H9 (cell line): ENCODE data around the gene SHANK1. TPM values are rescaled to one million over a fixed set of nuclear protein-coding genes. Genes with fewer than 3 reads are reported as not detected.

Experiments
- DNase-seq: peaks from one replicate; pipeline ENCODE4 v3.0.0-alpha.2; 2017
- H2AFZ ChIP-seq: one replicate; pipeline ENCODE4 v1.6.1; 2013; ENCODE audit warnings: mild to moderate bottlenecking, low read length, control low read depth, moderate library complexity
- H2AK5ac ChIP-seq: 2 replicates; pipeline ENCODE4 v1.6.1; 2013; ENCODE audit warnings: low read length, control low read depth, mixed read lengths; ENCODE audit not compliant: insufficient read length
- H2BK120ac ChIP-seq: one replicate; pipeline ENCODE4 v1.6.1; 2013; ENCODE audit warnings: low read depth, mild to moderate bottlenecking, low read length, control low read depth, inconsistent platforms; ENCODE audit not compliant: poor library complexity, severe bottlenecking
- H2BK12ac ChIP-seq: 2 replicates; pipeline ENCODE4 v1.6.1; 2013; ENCODE audit warnings: low read length, control low read depth, mixed read lengths, low read depth; ENCODE audit not compliant: insufficient read length
- H2BK15ac ChIP-seq: 2 replicates; pipeline ENCODE4 v1.6.1; 2013; ENCODE audit warnings: low read depth, low read length, control low read depth
- H2BK20ac ChIP-seq: one replicate; pipeline ENCODE4 v1.6.1; 2013; ENCODE audit warnings: low read depth, mild to moderate bottlenecking, low read length, control low read depth, inconsistent platforms; ENCODE audit not compliant: poor library complexity, severe bottlenecking
- H2BK5ac ChIP-seq: 2 replicates; pipeline ENCODE4 v1.6.1; 2013; ENCODE audit warnings: low read length, control low read depth, mixed read lengths; ENCODE audit not compliant: insufficient read length
- H3K14ac ChIP-seq: 2 replicates; pipeline ENCODE4 v1.6.1; 2013; ENCODE audit warnings: low read length, control low read depth; ENCODE audit not compliant: insufficient read depth
- H3K18ac ChIP-seq: 2 replicates; pipeline ENCODE4 v1.6.1; 2013; ENCODE audit warnings: low read depth, mild to moderate bottlenecking, mixed read lengths, low read length, control low read depth; ENCODE audit not compliant: insufficient read length
- H3K23ac ChIP-seq: 2 replicates; pipeline ENCODE4 v1.6.1; 2013; ENCODE audit warnings: low read length, control low read depth, mixed read lengths, low read depth; ENCODE audit not compliant: insufficient read length
- H3K23me2 ChIP-seq: 2 replicates; pipeline ENCODE4 v1.6.1; 2013; ENCODE audit warnings: low read depth, mild to moderate bottlenecking, mixed read lengths, low read length, control low read depth; ENCODE audit not compliant: insufficient read length, poor library complexity, severe bottlenecking
- H3K27ac ChIP-seq: 2 replicates; pipeline ENCODE4 v1.5.1; 2013; ENCODE audit warnings: low read length, control low read depth, mixed read lengths, low read depth; ENCODE audit not compliant: insufficient read length
- H3K27me3 ChIP-seq: 2 replicates; pipeline ENCODE4 v1.6.1; 2013; ENCODE audit warnings: low read length, control low read depth, inconsistent platforms; ENCODE audit not compliant: insufficient read depth
- H3K4ac ChIP-seq: 2 replicates; pipeline ENCODE4 v1.6.1; 2013; ENCODE audit warnings: low read depth, mild to moderate bottlenecking, control low read depth, inconsistent platforms, low read length, moderate library complexity
- H3K4me1 ChIP-seq: 2 replicates; pipeline ENCODE4 v1.6.1; 2013; ENCODE audit warnings: low read length, control low read depth, inconsistent platforms; ENCODE audit not compliant: insufficient read depth
- H3K4me2 ChIP-seq: 2 replicates; pipeline ENCODE4 v1.6.1; 2013; ENCODE audit warnings: low read length, control low read depth, mixed read lengths; ENCODE audit not compliant: insufficient read length, insufficient read depth
- H3K56ac ChIP-seq: 2 replicates; pipeline ENCODE4 v1.6.1; 2013; ENCODE audit warnings: low read depth, mild to moderate bottlenecking, mixed read lengths, low read length, control low read depth; ENCODE audit not compliant: insufficient read length
- H3K79me1 ChIP-seq: 2 replicates; pipeline ENCODE4 v1.6.1; 2013; ENCODE audit warnings: low read depth, mild to moderate bottlenecking, moderate library complexity, low read length, control low read depth, inconsistent platforms; ENCODE audit not compliant: insufficient read depth, poor library complexity, severe bottlenecking
- H3K79me2 ChIP-seq: 2 replicates; pipeline ENCODE4 v1.6.1; 2013; ENCODE audit warnings: low read length, control low read depth, inconsistent platforms; ENCODE audit not compliant: insufficient read depth
- H3K9ac ChIP-seq: 2 replicates; pipeline ENCODE4 v1.6.1; 2013; ENCODE audit warnings: low read length, control low read depth, mixed read lengths; ENCODE audit not compliant: insufficient read length; ENCODE audit errors: extremely low read depth
- H3K9me3 ChIP-seq: one replicate; pipeline ENCODE4 v1.6.1; 2013; ENCODE audit warnings: low read depth, low read length, inconsistent platforms; ENCODE audit not compliant: control insufficient read depth
- H3T11ph ChIP-seq: one replicate; pipeline ENCODE4 v1.6.1; 2013; ENCODE audit warnings: mild to moderate bottlenecking, low read length, control low read depth, inconsistent platforms
- H4K20me1 ChIP-seq: one replicate; pipeline ENCODE4 v1.6.1; 2013; ENCODE audit not compliant: control insufficient read depth, insufficient read length, insufficient read depth
- H4K5ac ChIP-seq: 2 replicates; pipeline ENCODE4 v1.6.1; 2013; ENCODE audit warnings: low read depth, mild to moderate bottlenecking, mixed read lengths, low read length, control low read depth; ENCODE audit not compliant: insufficient read length
- H4K8ac ChIP-seq: replicated peaks from 2 replicates; pipeline ENCODE4 v1.6.1; 2013; ENCODE audit warnings: low read length, control low read depth, mixed read lengths, low read depth; ENCODE audit not compliant: insufficient read length
- H4K91ac ChIP-seq: 2 replicates; pipeline ENCODE4 v1.6.1; 2013; ENCODE audit warnings: low read depth, mild to moderate bottlenecking, moderate library complexity, mixed read lengths, low read length, control low read depth; ENCODE audit not compliant: insufficient read length
- H3K27ac Mint-ChIP-seq, 3 experiments: 2 replicates in 2 of 3; 3 replicates in 1 of 3; pipeline ENCODE4 v1.8.0; 2020 to 2021; ENCODE audit warnings: mixed read lengths in 3 of 3, mild to moderate bottlenecking in 1 of 3, moderate library complexity in 1 of 3
- H3K27me3 Mint-ChIP-seq: 2 replicates; pipeline ENCODE4 v1.8.0; 2021; ENCODE audit warnings: low read depth, mild to moderate bottlenecking, moderate library complexity, mixed read lengths
- H3K36me3 Mint-ChIP-seq, 3 experiments: 2 replicates in 2 of 3; 3 replicates in 1 of 3; pipeline ENCODE4 v1.8.0; 2020 to 2021; ENCODE audit warnings: low read depth in 3 of 3, mixed read lengths in 3 of 3; ENCODE audit not compliant: insufficient read depth in 1 of 3
- H3K4me1 Mint-ChIP-seq, 2 experiments: 2 replicates each; pipeline ENCODE4 v1.8.0; 2020; ENCODE audit warnings: mixed read lengths in 2 of 2
- H3K4me3 Mint-ChIP-seq, 2 experiments: 2 replicates in 1 of 2; 3 replicates in 1 of 2; pipeline ENCODE4 v1.8.0; 2020 to 2021; ENCODE audit warnings: mild to moderate bottlenecking in 2 of 2, mixed read lengths in 2 of 2, moderate library complexity in 1 of 2
- H3K9me3 Mint-ChIP-seq, 2 experiments: 2 replicates in 1 of 2; 3 replicates in 1 of 2; pipeline ENCODE4 v1.8.0; 2020; ENCODE audit warnings: mild to moderate bottlenecking in 2 of 2, mixed read lengths in 2 of 2, moderate library complexity in 1 of 2
- CTCF ChIP-seq: fragments of 200-600 bp; sonication (generic); conservative IDR thresholded peaks from 3 replicates; pipeline ENCODE4 v1.8.0; 2021; ENCODE audit warnings: antibody characterized with exemption, mild to moderate bottlenecking
- WGBS: extraction: QIAGEN DNeasy Blood & Tissue Kit; methylation state at CpG from one replicate; pipeline ENCODE4 v1.1.7; 2013; ENCODE audit warnings: missing lambda C conversion rate, low lambda C conversion rate, mixed read lengths; ENCODE audit not compliant: insufficient read length; ENCODE audit errors: extremely low coverage; 5-methylcytosine and 5-hydroxymethylcytosine counted together
- total RNA-seq: library from RNA; stranded (reverse); gene quantifications from 2 replicates; pipeline ENCODE4 v1.2.1, GENCODE V29; 2021

SHANK1 gene
- total RNA-seq, 1 experiment from 2014 or later, result 1.7 TPM

- Histone ChIP-seq H3K23ac (no peak overlapping the region), H3K56ac (no peak overlapping the region), H3K79me2 (no peaks in the 10 kb centered on the region), H3K4ac (no peak overlapping the region), H3K79me1 (no peaks in the 10 kb centered on the region), H2BK20ac (no peak overlapping the region), H2BK12ac (no peak overlapping the region), H3T11ph (no peak overlapping the region), H3K14ac (no peak overlapping the region), H4K91ac (no peak overlapping the region), H3K27me3 (peaks cover 6% of the 10 kb centered on the region; the same call in 1 of the 2 replicates), H4K8ac (no peak overlapping the region), H3K4me1 (no peaks in the 10 kb centered on the region), H3K18ac (no peak overlapping the region), H2AK5ac (no peak overlapping the region), H4K20me1 (no peaks in the 10 kb centered on the region), H2AFZ (no peak overlapping the region), H3K4me2 (no peak overlapping the region), H2BK120ac (no peak overlapping the region), H3K9me3 (peaks cover 18% of the 10 kb centered on the region), H2BK5ac (no peak overlapping the region), H3K23me2 (peaks cover 7% of the 10 kb centered on the region), H4K5ac (no peak overlapping the region), H3K27ac (no peak overlapping the region), H3K9ac (no peak overlapping the region), H2BK15ac (no peak overlapping the region)
- Mint-ChIP-seq H3K36me3 (peaks cover 9 to 29% (median 22%) of the 10 kb centered on the region in 3 experiments; a peak in 6 of 7 replicates), H3K4me3 (no peak overlapping the region), H3K27me3 (peaks cover 58% of the 10 kb centered on the region), H3K27ac (no peak overlapping the region), H3K9me3 (peaks cover 30 to 31% of the 10 kb centered on the region in 2 experiments), H3K4me1 (peaks cover 8 to 14% of the 10 kb centered on the region in 2 experiments)
- whole genome bisulfite sequencing, result no CpG with 5 or more reads among the region's 5 CpGs
- DNase-seq, result no peak
- TF ChIP-seq CTCF, result no peak
These were observed 83.1 kb downstream of the SHANK1 start for GRCh38 chr19:50636317-50637085.
